ENCODE data around the gene SRMS.

The SRMS gene

GRCh38 chr20:63498960-63499337 lies 48.6 kb downstream of the SRMS start, which contains the start of gene EEF1A2:
Gene EEF1A2, minus strand, starts transcription at chr20:63499083. Its CDS starts 1,320 bp downstream, at chr20:63497763.
- TF ChIP-seq CTCF (IDR thresholded peaks at IDR 0.05; ENCODE audit: low read depth, low read length) = no peak
- no peak for DNase-seq (ENCODE audit: low read depth in 2 of 2)
- H3K4me3 ChIP-seq (replicated peaks in 1 of 2; ENCODE audit: low read depth in 2 of 2, low read length in 2 of 2) = no peak within 1 kb of the TSS

- peak in 1 of 2 donors; percentile 46 for DNase-seq (ENCODE audit: low read depth in 2 of 2)
- no peak for TF ChIP-seq CTCF (IDR thresholded peaks at IDR 0.05; ENCODE audit: low read depth, low read length)
- H3K4me3 ChIP-seq (replicated peaks in 1 of 2; ENCODE audit: low read depth in 2 of 2, low read length in 2 of 2) = no peak overlapping the region
Observed at GRCh38 chr20:63497946-63498935, 49.3 kb downstream of the SRMS start.

GRCh38 chr20:63497138-63497945 lies 50.2 kb downstream of the SRMS start:
- no peak for DNase-seq (ENCODE audit: low read depth in 2 of 2)
- H3K4me3 ChIP-seq (replicated peaks in 1 of 2; ENCODE audit: low read depth in 2 of 2, low read length in 2 of 2) = no peak overlapping the region
- no peak for TF ChIP-seq CTCF (IDR thresholded peaks at IDR 0.05; ENCODE audit: low read depth, low read length)

GRCh38 chr20:63496596-63497120 lies 50.9 kb downstream of the SRMS start:
- no peak for TF ChIP-seq CTCF (IDR thresholded peaks at IDR 0.05; ENCODE audit: low read depth, low read length)
- H3K4me3 ChIP-seq (replicated peaks in 1 of 2; ENCODE audit: low read depth in 2 of 2, low read length in 2 of 2) = no peak overlapping the region
- no peak for DNase-seq (ENCODE audit: low read depth in 2 of 2)

GRCh38 chr20:63495741-63496595 lies 51.6 kb downstream of the SRMS start:
- DNase-seq (ENCODE audit: low read depth in 2 of 2) = peak; percentile 45 to 57
- TF ChIP-seq CTCF (IDR thresholded peaks at IDR 0.05; ENCODE audit: low read depth, low read length) = peak; percentile 83
- peak overlapping the region; percentile 23 to 26 for H3K4me3 ChIP-seq (replicated peaks in 1 of 2; ENCODE audit: low read depth in 2 of 2, low read length in 2 of 2)
